Endothelial cell of umbilical vein (primary cell): ENCODE data around the gene COX7A2. TPM values are rescaled to one million over a fixed set of nuclear protein-coding genes. Genes with fewer than 3 reads are reported as not detected.

Source experiments
- Bru-seq: library from RNA; stranded (reverse); fragments of 400-500 nt; gene quantifications from one replicate; lab custom pipeline; 2021; lab: Mats Ljungman, UMichigan
- BruChase-seq, 2 experiments: library from RNA; stranded (reverse); fragments of 400-500 nt; gene quantifications; one replicate each; lab custom pipeline; 2021; lab: Mats Ljungman, UMichigan
- BruUV-seq: library from RNA; stranded (reverse); fragments of 400-500 nt; replicated peaks from 2 replicates; lab custom pipeline; 2021; lab: Mats Ljungman, UMichigan
- CTCF ChIA-PET: fragments of 300-600, 350-600 bp; sonication (Branson Sonifier 250); formaldehyde crosslinking; loops from one replicate; lab custom pipeline; 2021; ENCODE audit warnings: antibody characterized with exemption, inconsistent platforms; lab: Charles Lee
- POLR2A ChIA-PET: fragments of 300-600, 350-600 bp; sonication (Branson Sonifier 250); formaldehyde crosslinking; loops from one replicate; lab custom pipeline; 2021; ENCODE audit warnings: antibody characterized with exemption, inconsistent platforms; lab: Charles Lee
- DNase-seq: peaks from one replicate; pipeline ENCODE4 v3.0.0-alpha.2; 2011; ENCODE audit warnings: low read depth, low spot score
- FAIRE-seq: peaks from 2 replicates; lab custom pipeline; 2011; peaks lifted over from hg19 to GRCh38; lab: Jason Lieb, UNC
- H2AFZ ChIP-seq: 2 replicates; pipeline ENCODE4 v1.6.0; 2012; ENCODE audit warnings: low read depth, low read length, control low read depth, inconsistent platforms
- H3K27ac ChIP-seq: 2 replicates; pipeline ENCODE4 v1.5.1; 2011; ENCODE audit warnings: low read depth, mild to moderate bottlenecking, control low read depth, low read length, moderate library complexity; ENCODE audit not compliant: insufficient read depth
- H3K27me3 ChIP-seq, 2 experiments: 2 replicates each; pipeline versions ENCODE4 v1.6.0 to v1.6.1; 2011; ENCODE audit warnings: low read length in 2 of 2, mixed read lengths in 1 of 2; ENCODE audit not compliant: control insufficient read depth in 2 of 2, insufficient read depth in 2 of 2
- H3K36me3 ChIP-seq, 2 experiments: 2 replicates in 1 of 2; 3 replicates in 1 of 2; pipeline ENCODE4 v1.5.1; 2011; ENCODE audit warnings: low read length in 2 of 2, mild to moderate bottlenecking in 1 of 2, moderate library complexity in 1 of 2; ENCODE audit not compliant: control insufficient read depth in 2 of 2, insufficient read depth in 2 of 2; ENCODE audit errors: extremely low read depth in 1 of 2
- H3K4me1 ChIP-seq: 3 replicates; pipeline ENCODE4 v1.5.1; 2011; ENCODE audit warnings: mild to moderate bottlenecking, low read length; ENCODE audit not compliant: control insufficient read depth, insufficient read depth; ENCODE audit errors: extremely low read depth
- H3K4me2 ChIP-seq: 2 replicates; pipeline ENCODE4 v1.6.1; 2011; ENCODE audit warnings: low read length, control low read depth, mixed read lengths; ENCODE audit not compliant: insufficient read depth
- H3K4me3 ChIP-seq, 3 experiments: fragments of 200-600 bp in 1 of 3; sonication (generic), shearing (Covaris generic) in 1 of 3; replicated peaks in 1 of 3; 2 replicates each; pipeline ENCODE4 v1.5.1; 2011 to 2016; ENCODE audit warnings: control low read depth in 3 of 3, low read length in 3 of 3, mild to moderate bottlenecking in 2 of 3, inconsistent platforms in 1 of 3, low read depth in 1 of 3, moderate library complexity in 1 of 3; ENCODE audit not compliant: insufficient read depth in 1 of 3
- H3K79me2 ChIP-seq: 2 replicates; pipeline ENCODE4 v1.6.0; 2012; ENCODE audit warnings: low read length, inconsistent platforms; ENCODE audit not compliant: control insufficient read depth, insufficient read depth
- H3K9ac ChIP-seq: replicated peaks from 2 replicates; pipeline ENCODE3; 2011; ENCODE audit warnings: low read length, control low read depth; ENCODE audit not compliant: insufficient read depth; ENCODE audit errors: extremely low read depth
- H3K9me1 ChIP-seq: replicated peaks from 3 replicates; pipeline ENCODE4 v1.6.0; 2011; ENCODE audit warnings: mild to moderate bottlenecking, low read length; ENCODE audit not compliant: control insufficient read depth, insufficient read depth; ENCODE audit errors: extremely low read depth
- H3K9me3 ChIP-seq: replicated peaks from 2 replicates; pipeline ENCODE4 v1.5.1; 2012; ENCODE audit warnings: low read length, inconsistent platforms; ENCODE audit not compliant: control insufficient read depth, insufficient read depth
- H4K20me1 ChIP-seq: replicated peaks from 2 replicates; pipeline ENCODE3; 2011; ENCODE audit warnings: mild to moderate bottlenecking, low read length; ENCODE audit not compliant: control insufficient read depth, insufficient read depth; ENCODE audit errors: extremely low read depth
- CTCF ChIP-seq, 2 donors: IDR thresholded peaks; 1 replicate in 1 of 2; 2 replicates in 1 of 2; pipeline ENCODE4 v1.5.1; 2011; ENCODE audit warnings: low read length in 2 of 2, mild to moderate bottlenecking in 2 of 2, moderate library complexity in 2 of 2, control low read depth in 1 of 2, inconsistent platforms in 1 of 2, low read depth in 1 of 2; ENCODE audit not compliant: insufficient read depth in 1 of 2; ENCODE audit errors: extremely low read depth in 1 of 2
- EZH2 ChIP-seq: IDR thresholded peaks from 2 replicates; pipeline ENCODE4 v1.6.1; 2012; ENCODE audit warnings: borderline replicate concordance, low read depth, mild to moderate bottlenecking, moderate library complexity, low read length, inconsistent platforms; ENCODE audit not compliant: severe bottlenecking
- FOS ChIP-seq: IDR thresholded peaks from 2 replicates; pipeline ENCODE4 v1.6.1; 2011; ENCODE audit warnings: mild to moderate bottlenecking, low read length, moderate library complexity, borderline replicate concordance; ENCODE audit not compliant: insufficient read depth
- GATA2 ChIP-seq: IDR thresholded peaks from 2 replicates; pipeline ENCODE4 v1.7.0; 2011; ENCODE audit warnings: low read depth, mild to moderate bottlenecking, moderate library complexity, mixed read lengths, low read length; ENCODE audit not compliant: insufficient read length, insufficient read depth
- JUN ChIP-seq: IDR thresholded peaks from 2 replicates; pipeline ENCODE4 v1.6.1; 2011; ENCODE audit warnings: borderline replicate concordance, low read depth; ENCODE audit not compliant: insufficient read length, insufficient read depth
- MAX ChIP-seq: IDR thresholded peaks from 2 replicates; pipeline ENCODE4 v1.6.1; 2011; ENCODE audit not compliant: insufficient read depth, insufficient read length
- POLR2A ChIP-seq: IDR thresholded peaks from 2 replicates; pipeline ENCODE4 v1.6.1; 2012; ENCODE audit warnings: low read depth, mild to moderate bottlenecking, control low read depth, low read length
- POLR2AphosphoS5 ChIP-seq: IDR thresholded peaks from 2 replicates; pipeline ENCODE4 v1.6.1; 2012; ENCODE audit warnings: low read depth, mild to moderate bottlenecking, control low read depth, low read length, moderate library complexity; ENCODE audit not compliant: insufficient read depth
- dilution Hi-C: fragments of 300-500 bp; cut with MboI; formaldehyde crosslinking; loops from one replicate; pipeline ENCODE4 v1.15.0; 2019; ENCODE audit warnings: low sequenced_read_pairs; ENCODE audit not compliant: extremely low pct_ligation_motif_present
- intact Hi-C: fragments of 100-400 bp; cut with micrococcal nuclease; formaldehyde crosslinking; loops from one replicate; pipeline ENCODE4 v1.10.0; 2022
- long read RNA-seq: library from polyadenylated mRNA; stranded (forward); transcript quantifications from one replicate; pipeline ENCODE4 v2.0.0, GENCODE V29; 2021
- polyA minus RNA-seq, 3 experiments: library from RNA; depleted of rRNA, polyadenylated mRNA; stranded (reverse); fragments of >200 nt; gene quantifications; 1 replicate in 1 of 3; 2 replicates in 2 of 3; pipeline ENCODE4 v1.2.3, GENCODE V29; 2011
- polyA plus RNA-seq, 4 experiments: library from polyadenylated mRNA; depleted of rRNA in 3 of 4; stranded (reverse) in 3 of 4; unstranded in 1 of 4; fragments of >200 nt; gene quantifications; 2 replicates each; pipeline versions ENCODE4 v1.2.1 to v1.2.3, GENCODE V29; 2011 to 2012; ENCODE audit warnings: missing spikeins in 1 of 4
- total RNA-seq: library from RNA; stranded (reverse); gene quantifications from 2 replicates; pipeline ENCODE4 v1.2.3, GENCODE V29; 2021

The COX7A2 gene
- total RNA-seq: 426 and 455 TPM in 2 replicates
- polyA plus RNA-seq: 193 and 254 TPM in 2 replicates
- polyA plus RNA-seq (2011; cell fraction: cytosol; rRNA removed): 190 and 198 TPM in 2 replicates
- polyA plus RNA-seq (2011; cell fraction: nucleus; rRNA removed): 93.3 and 104 TPM in 2 replicates
- polyA plus RNA-seq (2012): 421 and 484 TPM in 2 replicates
- polyA minus RNA-seq: 79.4 and 85.3 TPM in 2 replicates
- 54.4 TPM for polyA minus RNA-seq (2011; cell fraction: cytosol; rRNA and poly(A)+ RNA removed)
- polyA minus RNA-seq (2011; cell fraction: nucleus; rRNA and poly(A)+ RNA removed): 24.0 and 27.7 TPM in 2 replicates
- percentile 95 among the genes with signal in this experiment for Bru-seq, nascent RNA
- BruChase-seq, experiment 1, labeled RNA remaining after a 6-hour chase: percentile 99 among the genes with signal in this experiment
- percentile 97 among the genes with signal in this experiment for BruChase-seq, experiment 2, labeled RNA remaining after a 2-hour chase
- long read RNA-seq, transcript COX7A2-202 (4 exons, 773 nt): major isoform, 987 of 1,035 reads
- long read RNA-seq, transcript COX7A2-206 (3 exons, 325 nt): minor isoform, 16 of 1,035 reads
- long read RNA-seq, partial matches to known transcripts: 11 of 1,035 reads
- long read RNA-seq, other reads (novel, unspliced or antisense): 18 of 1,035 reads

GRCh38 chr6:75243333-75244062 lies at the start of gene COX7A2:
Gene COX7A2 (minus strand): TSS chr6:75243801. CDS start chr6:75243734, 67 bp downstream.
- Histone ChIP-seq H2AFZ (peak within 1 kb of the TSS; percentile 79), H3K4me3 (peak within 1 kb of the TSS; percentile 75 to 98 (median 90)), H3K27me3 (no peaks in the 10 kb centered on the region), H3K9me3 (no peaks in the 10 kb centered on the region), H3K4me1 (peaks cover 4% of the 10 kb centered on the region), H3K9ac (peak within 1 kb of the TSS; percentile 98), H3K27ac (peak within 1 kb of the TSS; percentile 90), H3K36me3 (peaks cover 6 to 8% of the 10 kb centered on the region in 2 experiments), H4K20me1 (no peaks in the 10 kb centered on the region), H3K4me2 (peak within 1 kb of the TSS; percentile 81), H3K79me2 (peaks cover 28% of the 10 kb centered on the region), H3K9me1 (no peaks in the 10 kb centered on the region)
- BruUV-seq: TSS peak; percentile 68
- dilution Hi-C loops: no loop called here
- ChIA-PET POLR2A (interaction anchor here (1.8 kb wide), 1 partner anchor 42 kb away, joined by 3 read pairs; no protein-coding TSS in a partner anchor), CTCF (interaction anchor here (0.7 to 1.6 kb wide), 7 partner anchors 16 to 303 kb away, joined by 3 to 5 read pairs (median 4); partner anchors contain the start of gene TMEM30A)
- DNase-seq (peak; percentile 98), FAIRE-seq (peak; percentile 100)
- TF ChIP-seq POLR2A (peak; percentile 89), CTCF (IDR thresholded peaks at IDR 0.05; ENCODE audit: extremely low read depth in 1 of 2, insufficient read depth in 1 of 2, low read depth in 1 of 2, low read length in 2 of 2) (no peak), FOS (no peak), MAX (no peak), GATA2 (no peak), JUN (no peak), EZH2 (no peak), POLR2AphosphoS5 (peak; percentile 91)
- intact Hi-C loops: loop anchor here (2.0 to 5.0 kb wide), 2 partner anchors 41 to 304 kb away; partner anchors contain the start of gene TMEM30A
